ENCODE results near the gene CCDC183.
"Not testable (repeated sequence)": the region's sequence is repeated elsewhere in the genome, so short reads cannot be mapped to it uniquely, and the experiment has no call there.

The CCDC183 gene

DNA sequence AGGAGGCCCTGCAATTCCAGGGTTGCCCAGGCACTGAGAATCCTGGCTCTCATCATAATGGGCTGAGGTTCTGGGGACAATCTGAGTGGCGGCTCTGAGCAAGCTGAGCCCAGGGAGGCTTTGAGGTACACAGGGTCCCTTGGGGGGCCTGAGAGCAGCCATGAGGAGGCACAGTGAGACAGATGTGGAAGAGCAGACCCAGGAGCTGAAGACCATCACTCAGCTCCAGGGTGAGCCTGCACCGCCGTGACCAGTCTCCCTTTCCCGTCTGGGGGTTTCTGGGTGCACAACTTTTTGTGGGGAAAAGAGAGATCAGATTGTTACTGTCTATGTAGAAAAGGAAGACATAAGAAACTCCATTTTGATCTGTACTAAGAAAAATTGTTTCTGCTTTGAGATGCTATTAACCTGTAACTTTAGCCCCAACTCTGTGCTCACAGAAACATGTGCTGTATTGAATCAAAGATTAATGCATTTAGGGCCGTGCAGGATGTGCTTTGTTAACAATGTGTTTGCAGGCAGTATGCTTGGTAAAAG lies at the start of gene CCDC183:
TSS of gene CCDC183 (plus strand) at position 101 of the 537 bp plus-strand sequence. CDS start at position 161, 60 bp downstream.
- DNase-seq = no peak

DNA sequence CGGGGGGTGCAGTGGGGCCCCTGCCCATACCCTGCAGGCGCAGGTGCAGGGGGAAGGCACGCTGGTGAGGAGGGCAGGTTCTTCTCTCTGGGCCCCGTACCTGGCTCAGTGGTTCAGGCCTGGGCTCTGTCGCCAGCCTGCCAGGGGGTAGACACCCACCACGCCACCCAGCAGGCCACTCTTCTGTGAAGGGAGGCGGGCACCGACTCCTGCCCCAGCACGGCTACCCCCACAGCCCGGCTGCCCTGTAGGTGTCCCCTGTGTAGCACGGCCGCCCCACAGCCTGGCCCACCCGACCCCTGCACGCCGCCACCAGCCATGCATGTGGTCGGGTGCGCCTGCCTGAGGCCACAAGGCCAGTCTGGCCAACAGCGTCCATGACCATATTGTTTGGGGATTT lies 49.5 kb upstream of the CCDC183 start:
- no peak for DNase-seq

DNA sequence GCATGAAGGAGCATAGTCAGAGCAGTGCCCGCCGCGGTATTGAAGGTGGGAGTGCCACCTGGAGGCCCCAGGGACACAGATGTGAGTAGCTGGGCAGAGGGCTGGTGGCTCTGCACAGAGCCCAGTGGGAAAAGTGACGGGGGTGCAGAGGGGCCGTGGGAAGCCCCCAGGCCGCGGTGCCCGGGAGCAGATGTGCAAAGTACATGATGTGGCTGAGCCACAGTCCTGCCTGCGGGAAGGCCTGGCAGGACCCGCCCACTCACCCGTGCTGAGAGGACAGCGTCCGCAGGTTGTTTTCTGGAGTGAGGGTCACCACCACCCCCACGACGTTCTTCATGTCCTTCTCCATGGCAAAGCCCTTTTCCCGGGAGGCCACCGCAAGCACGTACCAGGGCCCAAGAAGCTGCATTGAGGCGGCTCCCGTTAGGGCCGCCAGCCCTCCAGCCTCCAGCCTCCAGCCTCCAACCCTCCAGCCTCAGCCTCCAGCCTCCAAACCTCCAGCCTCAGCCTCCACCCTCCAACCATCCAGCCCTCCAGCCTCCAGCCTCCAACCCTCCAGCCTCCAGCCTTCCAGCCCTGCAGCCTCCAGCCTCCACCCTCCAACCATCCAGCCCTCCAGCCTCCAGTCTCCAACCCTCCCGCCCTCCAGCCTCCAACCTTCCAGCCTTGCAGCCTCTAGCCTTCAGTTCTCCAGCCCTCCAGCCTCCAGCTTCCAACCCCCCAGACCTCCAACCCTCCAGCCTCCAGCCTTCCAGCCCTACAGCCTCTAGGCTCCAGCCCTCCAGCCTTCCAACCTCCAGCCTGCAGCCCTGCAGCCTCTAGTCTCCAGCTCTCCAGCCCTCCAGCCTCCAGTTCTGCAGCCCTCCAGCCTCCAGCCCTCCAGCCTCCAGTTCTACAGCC lies 48.7 kb upstream of the CCDC183 start:
- no peak for DNase-seq

DNA sequence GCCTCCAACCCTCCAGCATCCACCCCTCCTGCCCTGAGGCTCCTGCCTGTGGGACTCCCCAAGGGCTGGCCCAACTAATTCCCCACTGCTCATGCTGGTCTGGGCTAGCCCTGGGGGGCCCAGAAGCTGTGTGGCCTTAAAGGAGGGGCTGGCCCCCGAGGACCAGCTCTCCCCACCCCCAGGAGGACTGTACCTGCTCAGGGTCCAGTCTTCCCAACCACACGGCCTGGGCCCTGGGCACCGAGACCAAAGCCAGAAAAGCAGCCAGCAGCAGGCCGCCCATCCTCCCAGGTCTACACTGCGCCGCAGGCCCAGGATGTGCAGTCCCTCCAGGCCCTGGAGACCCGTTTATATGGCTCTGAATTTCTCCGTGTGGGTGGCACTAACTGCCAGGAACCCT lies 47.9 kb upstream of the CCDC183 start, which contains the start of gene LCN6:
TSS of gene LCN6 (minus strand) at position 325 of the 400 bp plus-strand sequence. CDS start at position 283, 42 bp downstream.
- no peak for DNase-seq

DNA sequence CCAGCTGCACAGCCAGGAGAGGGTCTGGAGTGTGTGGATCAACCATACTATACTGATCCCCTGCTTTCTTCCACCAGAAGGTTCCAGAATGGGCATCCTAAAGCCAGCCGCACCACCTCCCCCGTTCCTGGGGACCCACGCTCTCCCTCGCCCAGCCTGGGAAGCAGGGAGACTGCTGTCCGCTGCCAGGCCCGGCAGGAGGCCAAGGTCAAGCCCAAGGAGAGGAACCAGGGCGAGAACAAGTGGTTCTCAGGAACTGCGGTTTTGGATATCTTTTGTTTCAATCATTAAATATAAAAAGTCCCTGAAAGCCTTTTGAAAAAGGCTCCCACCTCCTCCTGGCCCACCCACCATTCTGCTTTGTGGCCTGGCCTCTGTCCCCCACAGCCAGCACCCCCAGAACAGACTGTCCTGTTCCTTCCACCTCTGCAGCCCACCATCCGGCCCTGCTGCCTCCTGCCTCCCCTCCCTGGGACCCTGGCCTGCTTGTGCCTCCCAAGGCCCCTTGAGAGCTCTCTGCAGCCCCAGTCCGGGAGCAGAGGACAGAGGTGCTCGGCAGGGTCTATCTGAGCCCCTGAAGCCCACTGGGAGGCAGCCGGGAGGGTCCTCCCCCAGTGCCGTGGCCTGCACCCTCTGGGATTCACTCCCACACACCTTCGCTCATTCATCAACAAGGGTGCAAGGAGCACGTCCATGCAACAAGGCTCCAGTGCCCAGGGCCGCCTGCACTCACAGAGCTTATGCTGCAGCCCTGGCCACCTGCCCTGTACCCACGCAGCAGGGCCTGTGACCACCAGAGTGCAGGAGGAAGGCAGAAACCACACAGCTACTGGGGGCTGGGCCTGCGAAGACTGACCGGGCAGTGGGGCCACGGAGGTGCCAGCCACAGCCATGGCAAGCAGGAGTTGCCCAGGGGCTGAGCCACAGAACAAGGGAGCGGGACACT lies 47.2 kb upstream of the CCDC183 start:
- no peak for DNase-seq

DNA sequence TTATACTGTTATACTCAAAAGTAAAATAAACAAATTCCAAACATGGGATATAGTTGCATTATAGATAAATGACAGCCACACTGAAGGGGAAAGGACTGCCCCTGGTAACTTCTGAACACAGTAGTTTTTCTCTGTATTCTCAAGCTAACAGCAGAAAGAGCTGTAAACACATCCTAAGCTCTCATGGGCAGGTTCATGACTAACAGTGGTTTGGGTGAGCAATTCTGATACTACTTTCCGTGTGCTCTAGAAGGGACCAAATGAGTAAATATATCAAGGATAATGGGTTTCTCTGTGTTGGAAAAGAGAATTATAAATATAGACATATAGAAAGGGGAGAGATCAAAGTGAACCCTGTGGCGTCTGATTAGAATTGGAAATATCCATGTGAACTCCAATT lies 45.6 kb upstream of the CCDC183 start:
- no peak for DNase-seq

DNA sequence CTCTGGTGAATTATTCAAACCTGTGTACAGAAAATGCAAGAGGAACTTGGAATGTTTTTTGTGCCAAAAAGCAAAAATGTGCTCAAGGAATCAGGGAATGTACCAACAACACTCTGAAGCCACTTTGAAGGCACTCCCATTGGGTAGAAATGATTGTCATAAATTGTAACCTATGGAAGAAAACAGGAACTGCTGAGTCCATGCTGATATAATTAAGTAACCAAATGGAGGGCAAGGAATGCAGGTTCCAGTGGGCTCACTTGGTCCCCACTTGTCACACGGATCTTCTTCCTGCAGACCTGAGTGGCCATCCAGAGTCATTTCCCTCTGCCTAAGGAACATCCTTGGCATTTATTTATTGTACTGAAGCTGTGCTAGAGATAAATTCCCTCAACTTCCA lies 44.9 kb upstream of the CCDC183 start:
- no peak for DNase-seq

DNA sequence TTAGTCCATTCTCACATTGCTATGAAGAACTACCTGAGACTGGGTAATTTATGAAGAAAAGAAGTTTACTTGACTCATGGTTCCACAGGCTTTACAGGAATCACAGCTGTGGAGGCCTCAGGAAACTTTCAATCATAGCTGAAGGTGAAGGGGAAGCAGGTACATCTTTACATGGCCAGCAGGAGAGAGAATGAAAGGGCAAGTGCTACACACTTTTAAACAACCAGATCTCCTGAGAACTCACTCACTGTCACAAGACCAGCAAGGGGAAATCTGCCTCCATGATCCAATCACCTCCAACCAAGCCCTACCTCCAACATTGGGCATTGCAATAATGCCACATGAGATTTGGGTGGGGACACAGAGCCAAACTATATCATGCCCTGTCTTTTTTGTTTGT lies 44.3 kb upstream of the CCDC183 start:
- no peak for DNase-seq

DNA sequence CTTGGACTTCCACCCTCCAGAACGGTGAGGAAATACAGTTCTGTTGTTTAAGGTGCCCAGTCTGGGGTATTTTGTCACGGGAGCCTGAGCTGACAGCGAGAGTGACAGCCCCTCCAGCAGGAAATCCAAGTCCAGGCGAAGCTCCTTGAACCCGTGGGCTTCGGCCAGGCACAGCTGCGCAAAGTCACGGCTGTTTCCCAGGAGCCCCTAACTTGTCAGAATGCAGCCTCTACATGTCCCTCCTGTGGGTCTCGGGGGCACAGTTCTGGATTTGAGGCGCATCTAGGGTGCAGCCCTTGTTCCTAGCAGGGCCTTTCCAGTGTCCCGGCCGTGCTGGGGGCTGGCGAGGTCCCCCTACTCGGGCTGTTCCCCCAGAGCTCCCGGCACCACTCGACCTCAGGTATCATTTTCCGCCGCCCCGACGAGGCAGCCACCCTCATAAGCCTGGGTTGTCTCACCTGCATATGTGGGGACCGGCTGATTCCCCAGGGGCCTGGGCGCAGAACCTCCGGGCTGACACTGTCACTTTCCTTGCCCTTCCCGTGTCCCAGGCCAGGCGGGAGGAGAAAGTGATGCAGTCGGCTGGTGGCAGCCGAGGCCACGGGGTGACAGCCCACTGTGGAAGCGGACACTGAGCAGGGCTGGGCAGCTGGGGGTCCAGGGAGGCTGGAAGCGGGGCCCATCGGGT lies 42.6 kb upstream of the CCDC183 start:
- no peak for DNase-seq

DNA sequence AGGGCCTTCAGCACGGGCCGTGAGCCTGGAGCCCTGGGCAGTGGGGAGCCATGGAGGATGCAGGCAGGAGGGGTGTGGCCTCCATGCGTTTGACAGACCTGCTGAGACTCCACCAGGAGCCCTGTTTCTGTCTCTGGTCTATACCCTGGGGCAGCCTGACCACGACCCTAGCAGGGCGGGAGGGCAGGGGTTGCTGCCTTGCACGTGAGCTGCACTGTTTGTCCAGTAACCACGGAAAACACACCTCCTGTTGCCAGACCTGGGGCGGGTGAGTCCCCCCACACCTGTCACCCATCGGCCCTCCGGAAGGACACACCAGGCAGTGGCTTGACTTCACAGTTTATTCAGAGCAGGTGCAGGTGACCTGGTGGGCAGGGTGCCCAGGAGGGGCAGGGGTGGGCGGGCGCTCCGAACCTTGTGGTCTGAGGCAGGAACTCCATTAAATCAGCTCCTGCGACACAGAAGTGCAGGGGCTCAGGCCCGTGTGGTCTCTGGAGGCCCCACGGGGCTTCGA lies 42.0 kb upstream of the CCDC183 start:
- no peak for DNase-seq

DNA sequence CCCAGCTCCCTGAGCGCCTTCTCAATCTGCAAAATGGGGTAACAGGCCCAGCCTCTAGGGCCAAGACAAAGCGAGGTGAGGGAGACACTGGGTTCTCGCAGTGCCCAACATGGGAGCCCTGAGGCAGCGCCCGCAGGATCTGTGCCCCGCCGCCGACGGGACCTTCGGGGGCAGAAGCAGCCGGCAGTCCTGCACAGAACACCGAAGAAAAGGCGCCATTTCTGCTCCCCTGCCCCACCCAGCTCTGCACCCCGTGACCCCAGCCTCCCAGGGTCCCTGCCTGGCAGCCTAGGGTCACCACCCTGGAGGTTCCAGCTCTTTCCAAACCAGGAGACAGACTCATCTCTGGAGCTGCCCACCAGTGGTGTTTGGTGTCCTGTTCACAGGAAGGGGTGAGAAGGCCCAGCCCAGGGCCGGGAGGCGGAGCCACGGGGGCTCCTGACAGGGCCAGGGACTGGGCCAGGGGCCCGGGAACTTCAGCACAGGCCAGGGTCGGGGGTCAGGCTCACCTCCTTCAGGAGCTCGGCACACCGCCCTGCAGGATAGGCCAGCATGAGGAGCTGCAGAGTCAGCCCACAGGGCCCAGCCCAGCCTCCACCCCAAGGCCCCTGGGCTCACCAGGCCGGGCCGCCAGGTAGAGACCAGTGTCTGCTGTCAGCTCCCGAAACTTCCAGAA lies 41.4 kb upstream of the CCDC183 start:
- no peak for DNase-seq

DNA sequence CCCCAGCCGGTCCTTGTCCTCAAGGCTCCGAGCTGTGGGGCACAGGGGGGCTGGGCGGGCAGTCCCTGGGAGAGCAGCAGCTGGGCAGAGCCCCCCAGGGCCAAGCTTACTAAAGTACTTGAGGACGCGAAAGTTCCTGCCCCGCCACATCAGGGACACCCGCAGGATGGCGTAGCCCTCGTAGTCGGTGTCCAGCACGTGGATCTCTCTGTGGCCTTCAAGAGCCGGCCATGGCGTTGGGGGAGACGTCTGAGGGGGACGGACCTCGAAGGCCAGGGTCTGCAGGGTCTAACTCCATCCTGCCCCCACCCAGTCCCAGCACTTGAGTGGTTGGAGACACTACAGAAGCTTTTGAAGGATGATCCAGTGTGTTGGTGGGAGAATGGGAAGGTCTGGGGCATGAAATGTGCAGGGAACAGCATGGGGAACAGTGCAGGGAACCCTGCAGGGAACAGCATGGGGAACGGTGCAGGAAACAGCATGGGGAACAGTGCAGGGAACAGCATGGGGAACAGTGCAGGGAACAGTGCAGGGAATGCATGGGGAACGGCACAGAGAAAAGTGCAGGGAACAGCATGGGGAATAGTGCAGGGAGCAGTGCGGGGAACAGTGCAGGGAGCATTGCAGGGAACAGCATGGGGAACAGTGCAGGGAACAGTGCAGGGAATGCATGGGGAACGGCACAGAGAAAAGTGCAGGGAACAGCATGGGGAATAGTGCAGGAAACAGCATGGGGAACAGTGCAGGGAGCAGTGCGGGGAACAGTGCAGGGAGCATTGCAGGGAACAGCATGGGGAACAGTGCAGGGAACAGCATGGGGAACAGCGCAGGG lies 40.6 kb upstream of the CCDC183 start:
- DNase-seq = not testable (repeated sequence)

DNA sequence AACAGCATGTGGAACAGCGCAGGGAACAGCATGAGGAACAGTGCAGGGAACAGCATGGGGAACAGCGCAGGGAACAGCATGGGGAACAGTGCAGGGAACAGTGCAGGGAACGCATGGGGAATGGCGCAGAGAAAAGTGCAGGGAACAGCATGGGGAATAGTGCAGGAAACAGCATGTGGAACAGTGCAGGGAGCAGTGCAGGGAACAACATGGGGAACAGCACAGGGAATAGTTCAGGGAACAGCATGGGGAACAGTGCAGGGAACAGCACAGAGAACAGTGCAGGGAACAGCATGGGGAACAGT lies 40.1 kb upstream of the CCDC183 start:
- DNase-seq = no peak

DNA sequence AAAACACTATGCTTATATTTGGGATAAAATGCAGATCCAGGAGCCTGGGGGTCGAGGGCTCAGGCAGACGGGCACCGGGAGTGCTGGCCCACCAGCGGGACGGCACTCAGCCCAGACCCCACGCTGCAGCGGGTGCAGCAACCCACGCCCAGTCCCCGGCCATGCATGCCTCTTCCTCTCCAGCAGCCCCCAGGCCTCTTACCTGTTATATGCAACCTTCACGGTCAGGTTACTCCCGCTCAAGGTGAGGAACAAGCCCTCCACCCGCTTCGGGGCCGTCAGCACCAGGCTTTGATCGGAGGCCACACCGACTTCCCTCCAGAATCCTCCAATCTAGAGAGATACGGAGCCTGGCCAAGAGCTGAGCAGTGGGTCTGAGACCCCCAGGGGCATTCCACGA lies 39.3 kb upstream of the CCDC183 start:
- no peak for DNase-seq

DNA sequence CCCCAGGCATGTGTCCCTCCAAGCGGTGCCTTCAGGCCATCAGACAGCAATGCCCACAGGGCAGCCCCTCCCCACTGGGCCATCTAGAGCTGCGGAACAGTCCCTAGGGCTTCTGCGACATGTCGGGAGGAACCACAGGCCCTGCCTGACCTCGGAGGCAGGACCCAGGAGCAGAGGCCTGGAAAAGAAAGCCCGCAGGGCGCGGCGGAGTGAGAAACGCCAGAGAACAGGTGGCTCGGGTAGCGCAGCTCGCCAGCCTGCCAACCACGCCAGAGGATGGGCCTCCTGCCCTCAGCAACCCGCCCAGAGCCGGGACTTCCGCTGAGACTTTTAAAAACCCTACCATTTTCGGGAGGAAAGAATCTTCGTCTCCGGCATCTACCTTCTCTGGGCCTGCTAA lies 38.8 kb upstream of the CCDC183 start:
- DNase-seq = no peak

DNA sequence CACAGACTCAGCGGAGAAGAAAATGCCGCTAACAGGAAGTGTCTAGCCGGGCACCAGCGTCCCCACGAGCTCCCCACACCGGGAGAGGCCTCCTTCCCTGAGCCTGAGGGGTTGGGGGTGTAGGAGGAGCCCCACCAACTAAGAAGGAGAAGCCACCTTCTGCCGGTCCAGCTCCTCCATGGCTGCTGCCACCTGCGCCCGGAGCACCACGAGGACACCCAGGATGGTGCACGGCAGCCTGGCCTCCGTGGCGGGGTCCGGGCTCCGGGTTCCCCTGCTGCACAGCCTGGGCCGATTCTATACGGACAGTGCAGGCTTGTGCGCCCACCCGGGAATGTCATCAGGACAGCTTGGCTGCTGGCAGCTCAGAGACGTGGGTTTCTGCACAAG lies 38.4 kb upstream of the CCDC183 start:
- no peak for DNase-seq

DNA sequence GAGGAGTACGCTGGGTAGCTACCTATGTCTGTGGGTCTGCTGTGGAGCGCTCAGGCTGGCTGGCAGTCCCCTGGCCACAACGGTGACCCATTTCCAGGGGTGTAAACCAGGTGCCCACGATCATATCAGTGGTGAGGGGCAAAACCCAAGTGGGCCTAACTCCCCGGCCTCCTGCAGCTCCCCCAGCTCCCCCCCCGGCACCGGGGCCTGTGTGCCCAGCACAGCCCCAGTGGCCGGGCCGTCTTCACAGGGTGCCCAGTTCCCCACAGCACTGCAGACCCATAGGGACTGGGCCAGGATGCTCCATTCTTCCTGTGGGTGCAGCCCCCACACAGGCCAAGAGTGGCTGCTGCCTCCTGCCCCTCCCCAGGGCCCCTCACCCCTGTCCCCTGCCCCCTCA lies 37.1 kb upstream of the CCDC183 start:
- DNase-seq = no peak

DNA sequence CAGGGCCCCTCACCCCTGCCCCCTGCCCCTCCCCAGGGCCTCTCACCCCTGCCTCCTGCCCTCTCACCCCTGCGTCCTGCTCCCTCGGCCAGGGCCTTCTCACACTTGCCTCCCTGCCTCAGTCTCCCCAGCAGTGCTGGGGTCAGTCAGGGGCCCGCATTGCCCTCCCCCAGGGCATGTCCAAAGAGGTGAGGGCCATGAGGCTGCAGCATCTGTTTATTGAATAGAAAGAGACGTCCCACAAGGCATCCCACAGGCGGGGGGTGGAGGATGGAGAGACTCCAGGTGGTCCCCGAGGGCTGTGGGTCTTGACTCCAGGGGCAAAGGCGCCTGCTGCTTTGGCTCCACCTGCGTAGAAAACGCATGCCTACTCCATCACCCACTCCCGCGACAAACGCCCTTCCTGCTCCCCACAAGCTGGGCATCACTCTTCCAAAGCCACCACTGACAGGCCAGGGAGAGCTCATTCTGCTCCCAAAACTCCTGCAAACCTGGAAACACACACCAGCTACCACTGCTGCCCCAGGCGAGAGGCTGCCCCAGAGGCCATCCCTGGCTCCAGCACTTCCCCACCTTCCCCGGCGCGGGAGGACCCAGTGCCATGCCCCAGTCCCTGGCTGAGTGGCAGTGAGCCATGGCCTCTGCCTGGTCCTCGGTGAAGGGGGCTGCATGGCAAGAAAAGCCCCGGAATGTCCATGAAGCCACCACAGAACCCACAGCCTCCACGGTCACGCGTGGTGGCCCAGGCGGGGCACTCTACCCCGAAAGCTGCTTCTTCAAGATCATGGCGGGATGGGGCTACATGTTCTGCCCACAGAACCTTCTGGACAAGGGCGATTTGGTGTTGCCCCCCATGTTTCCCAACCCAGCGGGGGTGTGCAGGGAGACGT lies 36.5 kb upstream of the CCDC183 start:
- DNase-seq = no peak

DNA sequence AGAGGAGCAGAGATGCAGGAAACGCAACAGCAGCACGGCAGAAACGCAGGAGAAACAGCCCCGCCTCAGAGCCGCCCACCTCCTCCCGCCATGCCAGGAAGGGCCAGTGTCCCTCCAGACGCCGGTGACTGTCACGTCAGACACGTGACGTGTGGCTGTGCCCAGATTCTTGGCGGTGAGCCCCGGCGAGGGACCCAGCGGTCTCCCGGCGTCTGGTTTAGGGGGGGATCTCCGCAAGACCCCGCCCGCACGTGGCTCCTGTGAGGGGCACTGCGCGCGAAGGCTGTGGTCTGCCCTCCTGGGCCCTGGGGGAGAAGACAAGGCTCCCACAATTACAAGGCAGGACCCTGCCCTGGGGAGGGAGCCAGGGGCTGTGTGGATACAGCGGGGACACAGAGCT lies 35.7 kb upstream of the CCDC183 start:
- no peak for DNase-seq

Measured in fibroblast of upper back skin (primary cell).